Natural killer cell (primary cell): ENCODE results near the gene LSM3. TPM values are rescaled to one million over a fixed set of nuclear protein-coding genes. Genes with fewer than 3 reads are reported as not detected.

ENCODE experiments used
- ATAC-seq, 3 donors: fragments of 150-1000 bp in 2 of 3; fragments of 200-7000 bp in 1 of 3; cut with Tn5 transposase; 1 replicate in 1 of 3; 2 replicates in 2 of 3; pipeline ENCODE4 v1.10.0; 2021; ENCODE audit warnings: mild to moderate bottlenecking in 2 of 3, moderate library complexity in 2 of 3
- DNase-seq, 2 donors: peaks; one replicate each; pipeline versions ENCODE4 v3.0.0 to v3.0.0-alpha.2; 2013 to 2021; ENCODE audit warnings: mixed read lengths in 1 of 2
- H3K27ac ChIP-seq: one replicate; pipeline ENCODE4 v1.5.1; 2013; ENCODE audit warnings: mild to moderate bottlenecking, low read length
- H3K27me3 ChIP-seq: one replicate; pipeline ENCODE4 v1.6.1; 2013; ENCODE audit warnings: low read length; ENCODE audit not compliant: control insufficient read depth, insufficient read depth
- H3K36me3 ChIP-seq: one replicate; pipeline ENCODE4 v1.6.1; 2013; ENCODE audit warnings: low read length; ENCODE audit not compliant: control insufficient read depth, insufficient read depth
- H3K4me1 ChIP-seq: one replicate; pipeline ENCODE4 v1.6.1; 2013; ENCODE audit warnings: low read length; ENCODE audit not compliant: control insufficient read depth, insufficient read depth
- H3K4me3 ChIP-seq: one replicate; pipeline ENCODE4 v1.5.1; 2013; ENCODE audit warnings: low read length
- H3K9me3 ChIP-seq: one replicate; pipeline ENCODE4 v1.6.1; 2013; ENCODE audit warnings: low read length; ENCODE audit not compliant: control insufficient read depth, insufficient read depth
- H3K27ac Mint-ChIP-seq, 2 donors: one replicate each; pipeline ENCODE4 v1.8.0; 2022; ENCODE audit warnings: mild to moderate bottlenecking in 2 of 2, mixed read lengths in 2 of 2, moderate library complexity in 1 of 2
- H3K27me3 Mint-ChIP-seq, 2 donors: one replicate each; pipeline ENCODE4 v1.8.0; 2022; ENCODE audit warnings: low read depth in 2 of 2, mixed read lengths in 2 of 2
- H3K36me3 Mint-ChIP-seq: one replicate; pipeline ENCODE4 v1.8.0; 2022; ENCODE audit warnings: mixed read lengths
- H3K4me1 Mint-ChIP-seq, 2 donors: one replicate each; pipeline ENCODE4 v1.8.0; 2022; ENCODE audit warnings: mixed read lengths in 2 of 2
- H3K4me3 Mint-ChIP-seq: one replicate; pipeline ENCODE4 v1.8.0; 2022; ENCODE audit warnings: mild to moderate bottlenecking, moderate library complexity, mixed read lengths
- H3K9me3 Mint-ChIP-seq, 2 donors: one replicate each; pipeline ENCODE4 v1.8.0; 2022; ENCODE audit warnings: mixed read lengths in 2 of 2
- CTCF ChIP-seq: fragments of 200-600 bp; IDR thresholded peaks from one replicate; pipeline ENCODE4 v1.8.0; 2022; ENCODE audit warnings: antibody characterized with exemption
- WGBS: methylation state at CpG from one replicate; pipeline ENCODE4 v1.1.7; 2013; ENCODE audit warnings: missing lambda C conversion rate; ENCODE audit not compliant: insufficient coverage; 5-methylcytosine and 5-hydroxymethylcytosine counted together
- intact Hi-C: fragments of 100-400 bp; cut with micrococcal nuclease; formaldehyde crosslinking; loops from one replicate; pipeline ENCODE4 v1.14.2; 2022
- total RNA-seq, 4 donors: library from RNA; stranded (reverse); fragments of 120-200 nt in 1 of 4; gene quantifications; one replicate each; pipeline versions ENCODE4 v1.2.3 to v1.2.4, GENCODE V29; 2013 to 2022

LSM3 gene
- total RNA-seq, 3 donors from 2014 or later (not counting 1 experiment from before 2014, with no cell fraction given), result 7.6 to 9.1 (median 8.9) TPM

DNA sequence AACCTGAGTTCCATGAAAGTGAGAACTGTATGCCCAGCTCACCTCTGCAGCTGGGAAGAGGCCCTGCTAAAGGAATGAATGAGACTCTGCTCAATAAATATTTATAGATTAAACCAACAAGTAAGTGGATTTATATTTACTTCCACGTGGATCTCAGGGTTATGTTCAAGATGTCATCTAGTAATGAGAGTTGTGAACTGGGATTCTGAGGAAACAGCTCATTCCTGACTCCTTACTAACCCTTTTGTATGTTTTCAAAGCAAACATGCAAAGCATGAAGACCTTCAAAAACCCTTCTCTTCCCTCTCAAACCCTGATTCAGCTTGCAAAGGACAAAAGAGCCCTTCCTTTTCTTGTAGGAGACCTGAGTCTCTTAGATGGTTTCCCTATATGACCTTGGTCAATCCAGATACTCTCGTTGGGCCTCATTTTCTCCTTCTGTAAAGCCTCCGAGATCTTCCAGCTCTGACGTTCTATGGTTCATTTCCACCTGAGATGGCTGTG, 53.4 kb downstream of the LSM3 start:
- Histone ChIP-seq H3K27ac (no peak overlapping the region), H3K36me3 (no peaks in the 10 kb centered on the region), H3K4me3 (no peak overlapping the region), H3K9me3 (peaks cover 4% of the 10 kb centered on the region), H3K4me1 (peaks cover 7% of the 10 kb centered on the region), H3K27me3 (no peaks in the 10 kb centered on the region)
- Mint-ChIP-seq H3K27ac (no peak overlapping the region), H3K27me3 (peaks cover 37 to 58% of the 10 kb centered on the region in 2 donors), H3K36me3 (no peaks in the 10 kb centered on the region), H3K9me3 (peaks cover 3 to 6% of the 10 kb centered on the region in 2 donors), H3K4me1 (peaks cover 8 to 12% of the 10 kb centered on the region in 2 donors), H3K4me3 (no peak overlapping the region)
- ATAC-seq, result no peak
- intact Hi-C loops, result no loop called here
- WGBS, result 66% methylated on average over 3 of the region's 4 CpGs
- TF ChIP-seq CTCF, result no peak
- no peak for DNase-seq

DNA sequence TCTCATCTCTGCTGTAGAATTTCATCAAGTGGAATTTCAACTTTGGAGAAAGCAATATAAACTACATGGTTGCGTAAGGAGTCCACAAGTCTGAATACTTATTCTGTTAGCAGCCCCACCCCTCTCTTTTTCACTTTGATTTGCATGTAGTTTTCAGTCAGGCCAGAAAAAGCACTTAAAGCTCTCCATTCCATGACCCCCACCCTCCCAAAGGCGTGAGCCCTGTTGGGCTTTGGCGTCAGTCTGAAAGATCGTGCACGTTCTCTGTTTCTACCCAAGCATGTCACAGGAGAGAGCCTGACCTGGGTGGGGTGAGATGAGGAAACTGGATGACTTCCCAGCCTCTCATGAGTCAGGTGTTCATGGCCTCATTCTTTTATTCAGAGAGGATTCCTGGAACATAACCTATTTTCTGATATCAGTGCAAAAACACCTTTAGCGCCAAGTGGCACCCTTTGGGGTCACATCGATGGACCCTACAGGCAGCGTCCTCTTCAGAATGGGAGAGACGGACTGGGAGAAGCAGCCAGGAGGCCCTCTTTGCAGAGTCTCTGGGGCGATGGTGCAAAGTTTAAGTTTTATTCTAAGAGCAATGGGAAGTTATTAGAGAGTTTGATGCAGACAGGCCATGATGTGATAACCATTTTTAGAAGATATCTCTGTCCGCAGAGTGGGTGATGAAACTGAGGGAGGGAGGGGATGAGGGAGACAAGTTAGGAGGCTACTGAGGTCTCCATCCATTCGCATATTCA, 55.8 kb downstream of the LSM3 start:
- Mint-ChIP-seq H3K27ac (no peak overlapping the region), H3K4me1 (peaks cover 8 to 12% of the 10 kb centered on the region in 2 donors), H3K4me3 (no peak overlapping the region), H3K27me3 (peaks cover 34 to 51% of the 10 kb centered on the region in 2 donors), H3K36me3 (no peaks in the 10 kb centered on the region), H3K9me3 (peaks cover 3 to 6% of the 10 kb centered on the region in 2 donors)
- Histone ChIP-seq H3K9me3 (peaks cover 4% of the 10 kb centered on the region), H3K4me1 (peaks cover 7% of the 10 kb centered on the region), H3K4me3 (no peak overlapping the region), H3K27me3 (no peaks in the 10 kb centered on the region), H3K27ac (no peak overlapping the region), H3K36me3 (no peaks in the 10 kb centered on the region)
- no peak for ATAC-seq
- no peak for DNase-seq
- 84% methylated on average over 11 of the region's 12 CpGs for whole genome bisulfite sequencing
- no peak for TF ChIP-seq CTCF
- intact Hi-C loops, result no loop called here

DNA sequence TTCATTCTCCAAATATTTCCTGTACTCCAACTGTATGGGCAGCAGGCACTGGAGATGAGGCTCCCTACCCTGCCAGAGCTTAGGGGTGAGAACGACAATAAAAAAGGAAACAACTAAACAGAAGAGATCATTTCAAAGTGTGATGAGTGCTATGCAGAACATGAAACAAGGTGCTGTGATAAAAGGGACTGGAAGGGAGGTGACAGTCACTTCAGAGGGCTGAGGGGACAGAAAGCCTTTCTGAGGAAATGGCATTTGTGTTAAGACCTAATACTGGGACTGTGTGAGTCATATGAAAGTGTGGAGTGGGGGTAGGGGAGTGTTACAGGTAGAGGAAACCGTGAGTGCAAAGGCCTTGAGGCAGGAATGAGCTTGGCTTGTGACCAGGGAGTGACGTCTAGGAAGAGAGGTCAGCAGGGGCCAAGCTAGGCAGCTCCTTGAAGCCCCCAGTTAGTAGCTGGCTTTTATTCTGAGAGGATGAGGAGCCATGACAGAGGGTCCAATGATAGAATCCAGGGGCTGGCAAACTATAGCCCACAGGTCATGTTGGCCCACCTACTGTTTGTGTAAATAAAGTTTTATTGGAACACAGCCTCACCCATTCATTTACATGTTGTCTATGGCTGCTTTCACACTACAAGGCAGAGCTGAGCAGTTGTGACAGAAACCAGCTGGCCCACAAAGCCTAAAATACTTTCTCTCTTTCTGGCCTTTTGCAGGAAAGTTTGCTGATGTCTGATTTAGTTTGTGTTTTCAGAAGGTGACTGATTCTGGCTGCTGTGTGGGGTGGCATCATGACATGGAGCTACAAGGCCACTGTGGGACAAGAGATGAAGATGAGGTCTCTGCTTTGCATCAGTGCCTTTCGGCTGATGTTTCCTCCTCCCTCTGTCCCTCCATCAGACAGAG, 56.6 kb downstream of the LSM3 start:
- 65% methylated on average over 4 of the region's 4 CpGs for WGBS
- peaks cover 7% of the 10 kb centered on the region for H3K4me1 ChIP-seq
- peaks cover 3 to 6% of the 10 kb centered on the region in 2 donors for H3K9me3 Mint-ChIP-seq
- H3K4me3 Mint-ChIP-seq, result no peak overlapping the region
- H3K4me3 ChIP-seq, result no peak overlapping the region
- peaks cover 8 to 12% of the 10 kb centered on the region in 2 donors for H3K4me1 Mint-ChIP-seq
- H3K27ac ChIP-seq, result no peak overlapping the region
- H3K27me3 Mint-ChIP-seq, result peaks cover 31 to 59% of the 10 kb centered on the region in 2 donors
- no peaks in the 10 kb centered on the region for H3K36me3 Mint-ChIP-seq
- intact Hi-C loops, result no loop called here
- no peak overlapping the region for H3K27ac Mint-ChIP-seq
- TF ChIP-seq CTCF, result no peak
- no peak for ATAC-seq
- H3K27me3 ChIP-seq, result no peaks in the 10 kb centered on the region
- no peaks in the 10 kb centered on the region for H3K36me3 ChIP-seq
- DNase-seq, result no peak
- H3K9me3 ChIP-seq, result peaks cover 4% of the 10 kb centered on the region
